BE2C (cell line): ENCODE measurements around the gene PGLYRP4.
"Not testable (repeated sequence)": the region's sequence is repeated elsewhere in the genome, so short reads cannot be mapped to it uniquely, and the experiment has no call there.

Source experiments
- DNase-seq: peaks from one replicate; pipeline ENCODE4 v3.0.0-alpha.2; 2020
- H3K27me3 ChIP-seq: fragments of 250-450 bp; sonication (Bioruptor Pico); 2 replicates; pipeline ENCODE4 v1.5.1; 2020; ENCODE audit warnings: mild to moderate bottlenecking
- H3K36me3 ChIP-seq: fragments of 250-450 bp; sonication (Bioruptor Pico); 2 replicates; pipeline ENCODE4 v1.5.1; 2020; ENCODE audit warnings: mild to moderate bottlenecking
- H3K4me1 ChIP-seq: fragments of 250-450 bp; sonication (Bioruptor Pico); 2 replicates; pipeline ENCODE4 v1.5.1; 2020
- H3K4me3 ChIP-seq: 2 replicates; pipeline ENCODE4 v1.5.1; 2011; ENCODE audit warnings: low read depth, low read length
- H3K9me3 ChIP-seq: fragments of 250-450 bp; sonication (Bioruptor Pico); 2 replicates; pipeline ENCODE4 v1.5.1; 2020
- TF ChIP-seq, protein P1 (sequence below): IDR thresholded peaks from 2 replicates; pipeline ENCODE4 v1.5.1; 2012; ENCODE audit warnings: mild to moderate bottlenecking, low read depth, low read length

PGLYRP4 gene

DNA sequence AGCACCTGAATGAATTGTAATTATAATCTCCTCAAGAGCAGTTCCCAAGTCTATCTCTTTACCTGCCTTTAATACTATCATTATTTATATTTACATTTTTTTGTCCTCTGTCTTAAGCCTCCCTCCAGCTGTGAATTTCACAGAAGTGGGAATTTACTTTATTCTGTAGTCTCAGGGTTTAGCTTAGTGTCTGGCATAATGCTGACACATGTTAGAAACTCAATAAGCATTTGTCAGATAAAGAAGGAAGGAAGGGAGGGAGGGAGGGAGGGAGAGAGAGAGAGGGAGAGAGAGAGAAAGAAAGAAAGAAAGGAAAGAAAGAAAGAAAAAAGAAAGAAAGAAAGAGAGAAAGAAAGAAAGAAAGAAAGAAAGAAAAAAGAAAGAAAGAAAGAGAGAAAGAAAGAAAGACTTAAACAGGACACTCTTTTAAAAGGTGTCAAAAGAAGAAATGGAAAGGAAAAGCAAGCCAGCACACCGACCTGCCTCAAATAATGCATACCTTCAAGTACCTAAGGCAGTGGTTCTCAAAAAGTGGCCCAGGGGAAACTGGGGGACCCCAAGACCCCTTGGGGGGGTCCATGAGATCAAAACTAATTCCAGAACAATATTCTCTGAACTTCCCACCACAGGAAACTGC is 1.8 kb upstream of the PGLYRP4 start:
- no peak for DNase-seq
- TF ChIP-seq, protein P1, sequence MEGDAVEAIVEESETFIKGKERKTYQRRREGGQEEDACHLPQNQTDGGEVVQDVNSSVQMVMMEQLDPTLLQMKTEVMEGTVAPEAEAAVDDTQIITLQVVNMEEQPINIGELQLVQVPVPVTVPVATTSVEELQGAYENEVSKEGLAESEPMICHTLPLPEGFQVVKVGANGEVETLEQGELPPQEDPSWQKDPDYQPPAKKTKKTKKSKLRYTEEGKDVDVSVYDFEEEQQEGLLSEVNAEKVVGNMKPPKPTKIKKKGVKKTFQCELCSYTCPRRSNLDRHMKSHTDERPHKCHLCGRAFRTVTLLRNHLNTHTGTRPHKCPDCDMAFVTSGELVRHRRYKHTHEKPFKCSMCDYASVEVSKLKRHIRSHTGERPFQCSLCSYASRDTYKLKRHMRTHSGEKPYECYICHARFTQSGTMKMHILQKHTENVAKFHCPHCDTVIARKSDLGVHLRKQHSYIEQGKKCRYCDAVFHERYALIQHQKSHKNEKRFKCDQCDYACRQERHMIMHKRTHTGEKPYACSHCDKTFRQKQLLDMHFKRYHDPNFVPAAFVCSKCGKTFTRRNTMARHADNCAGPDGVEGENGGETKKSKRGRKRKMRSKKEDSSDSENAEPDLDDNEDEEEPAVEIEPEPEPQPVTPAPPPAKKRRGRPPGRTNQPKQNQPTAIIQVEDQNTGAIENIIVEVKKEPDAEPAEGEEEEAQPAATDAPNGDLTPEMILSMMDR, result no peak
- no peaks in the 10 kb centered on the region for H3K36me3 ChIP-seq
- H3K4me1 ChIP-seq, result no peaks in the 10 kb centered on the region
- H3K27me3 ChIP-seq, result peaks cover 23% of the 10 kb centered on the region
- no peaks in the 10 kb centered on the region for H3K9me3 ChIP-seq
- H3K4me3 ChIP-seq, result no peak overlapping the region

DNA sequence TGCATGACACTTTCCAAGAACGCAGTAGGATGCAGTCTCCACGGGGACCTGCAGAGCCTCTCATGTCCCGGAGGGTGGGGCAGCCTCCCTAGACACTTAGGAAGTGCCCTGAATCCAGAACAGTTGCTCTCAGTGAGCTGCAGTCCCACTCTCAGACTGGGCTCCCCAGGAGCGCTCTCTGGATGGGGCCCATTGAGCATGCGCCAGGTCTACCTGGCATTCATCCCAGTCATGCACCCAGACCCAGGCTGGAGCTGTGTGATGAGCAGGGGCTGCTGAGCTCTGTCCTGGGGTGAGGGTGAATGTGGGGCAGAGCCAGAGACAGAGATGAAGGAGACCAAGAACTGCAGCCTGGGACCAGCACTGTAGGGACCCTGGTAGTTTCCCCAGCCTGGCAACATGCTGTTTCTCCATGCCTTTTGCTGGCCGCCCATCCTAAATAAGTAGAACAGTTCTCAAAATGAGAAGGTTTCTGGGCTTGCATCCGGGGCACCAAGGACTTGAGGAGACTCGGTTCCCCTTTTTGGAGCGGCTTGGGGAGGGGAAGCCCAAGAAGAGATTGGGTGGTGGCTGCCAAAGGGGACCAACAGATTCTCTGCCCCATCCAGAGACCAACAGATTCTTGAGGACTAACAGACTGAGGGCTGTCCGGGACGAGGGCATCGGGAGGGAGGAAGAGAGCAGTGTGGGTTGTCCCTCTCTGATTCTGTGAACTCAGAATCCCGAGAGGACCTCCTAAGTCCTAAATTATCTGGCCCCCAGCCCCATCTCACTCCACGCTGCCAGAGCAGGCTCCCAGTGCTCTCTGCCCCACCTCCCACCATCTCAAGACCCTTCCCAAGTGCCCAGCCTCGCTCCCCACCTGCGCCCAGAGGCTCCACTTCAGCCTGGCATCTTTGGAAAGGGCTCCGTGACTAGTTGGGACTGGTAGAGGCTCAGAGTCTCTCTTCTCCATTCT is 1.0 kb upstream of the PGLYRP4 start:
- no peaks in the 10 kb centered on the region for H3K4me1 ChIP-seq
- no peaks in the 10 kb centered on the region for H3K36me3 ChIP-seq
- no peaks in the 10 kb centered on the region for H3K9me3 ChIP-seq
- H3K4me3 ChIP-seq, result no peak overlapping the region
- DNase-seq, result peak; percentile 44
- H3K27me3 ChIP-seq, result peaks cover 23% of the 10 kb centered on the region
- TF ChIP-seq, protein P1, result no peak

DNA sequence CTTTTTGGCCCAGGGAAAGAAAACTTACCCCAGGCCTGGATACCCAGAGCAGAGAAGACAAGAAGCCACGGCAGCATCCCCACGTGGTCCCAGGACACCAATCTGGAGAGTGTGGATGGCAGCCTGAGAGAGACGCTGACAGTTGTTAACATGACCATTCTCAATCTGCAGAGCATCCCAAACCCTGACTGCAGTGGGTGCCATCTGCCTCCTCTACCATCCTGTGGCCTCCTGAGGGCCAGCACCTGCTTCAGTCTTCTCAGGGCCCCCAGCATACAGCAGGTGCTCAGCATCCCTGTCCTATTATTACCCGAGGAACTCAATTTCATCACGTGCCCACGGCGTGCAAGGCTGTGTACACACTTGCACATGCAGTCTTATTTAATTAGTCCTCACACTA is 785 bp downstream of the PGLYRP4 start:
- DNase-seq, result no peak
- no peaks in the 10 kb centered on the region for H3K4me1 ChIP-seq
- peaks cover 30% of the 10 kb centered on the region for H3K27me3 ChIP-seq
- H3K9me3 ChIP-seq, result no peaks in the 10 kb centered on the region
- TF ChIP-seq, protein P1, result no peak
- H3K4me3 ChIP-seq, result no peak overlapping the region
- no peaks in the 10 kb centered on the region for H3K36me3 ChIP-seq

DNA sequence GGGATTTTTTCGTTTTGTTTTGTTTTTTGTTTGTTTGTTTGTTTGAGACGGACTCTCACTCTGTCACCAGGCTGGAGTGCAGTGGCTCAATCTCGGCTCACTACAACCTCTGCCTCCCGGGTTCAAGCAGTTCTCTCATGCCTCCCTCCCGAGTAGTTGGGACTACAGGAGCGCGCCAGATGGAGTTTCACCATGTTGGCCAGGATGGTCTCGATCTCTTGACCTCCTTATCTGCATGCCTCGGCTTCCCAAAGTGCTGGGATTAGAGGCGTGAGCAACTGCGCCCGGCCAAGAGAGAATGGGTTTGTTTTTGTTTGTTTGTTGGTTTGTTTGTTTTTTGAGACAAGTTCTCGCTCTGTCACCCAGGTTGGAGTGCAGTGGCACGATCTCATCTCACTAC is 1.6 kb downstream of the PGLYRP4 start:
- H3K9me3 ChIP-seq, DNase-seq, H3K4me3 ChIP-seq, H3K36me3 ChIP-seq, H3K4me1 ChIP-seq: not testable (repeated sequence)
- H3K27me3 ChIP-seq, result peaks cover 33% of the 10 kb centered on the region

DNA sequence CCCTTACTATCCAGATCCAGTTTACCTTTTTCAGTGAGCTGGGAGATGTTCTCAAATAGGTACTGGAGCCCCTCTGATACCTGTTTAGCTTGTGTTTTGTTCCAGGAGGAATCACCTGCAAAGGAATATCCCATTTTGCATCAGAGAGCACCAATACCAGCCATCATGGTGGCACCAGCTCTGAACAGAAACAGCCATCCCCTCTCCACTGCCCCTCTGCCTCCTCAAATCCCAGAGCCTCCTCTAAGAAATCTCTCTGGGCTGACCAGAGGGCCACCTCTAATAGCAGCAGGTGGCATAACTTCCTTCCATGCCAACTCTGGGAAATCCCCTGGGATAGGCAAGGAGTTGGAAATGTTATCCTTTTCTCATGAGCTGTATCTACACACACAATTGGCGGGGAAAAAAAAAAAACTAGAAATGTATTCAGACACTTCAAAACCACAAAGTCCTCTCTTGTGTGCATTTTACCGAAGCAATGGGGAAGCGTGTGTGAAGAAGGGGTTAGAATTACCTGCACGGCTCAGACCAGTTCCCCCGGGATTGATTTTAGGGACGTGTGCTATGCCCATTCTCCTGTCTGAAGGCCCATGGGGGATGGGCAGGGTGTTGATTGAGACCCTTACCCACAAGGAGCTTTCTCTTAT is 2.4 kb downstream of the PGLYRP4 start:
- Histone ChIP-seq H3K27me3 (peaks cover 34% of the 10 kb centered on the region), H3K4me1 (no peaks in the 10 kb centered on the region), H3K4me3 (no peak overlapping the region), H3K9me3 (no peaks in the 10 kb centered on the region), H3K36me3 (no peaks in the 10 kb centered on the region)
- TF ChIP-seq, protein P1, result no peak
- DNase-seq, result no peak

DNA sequence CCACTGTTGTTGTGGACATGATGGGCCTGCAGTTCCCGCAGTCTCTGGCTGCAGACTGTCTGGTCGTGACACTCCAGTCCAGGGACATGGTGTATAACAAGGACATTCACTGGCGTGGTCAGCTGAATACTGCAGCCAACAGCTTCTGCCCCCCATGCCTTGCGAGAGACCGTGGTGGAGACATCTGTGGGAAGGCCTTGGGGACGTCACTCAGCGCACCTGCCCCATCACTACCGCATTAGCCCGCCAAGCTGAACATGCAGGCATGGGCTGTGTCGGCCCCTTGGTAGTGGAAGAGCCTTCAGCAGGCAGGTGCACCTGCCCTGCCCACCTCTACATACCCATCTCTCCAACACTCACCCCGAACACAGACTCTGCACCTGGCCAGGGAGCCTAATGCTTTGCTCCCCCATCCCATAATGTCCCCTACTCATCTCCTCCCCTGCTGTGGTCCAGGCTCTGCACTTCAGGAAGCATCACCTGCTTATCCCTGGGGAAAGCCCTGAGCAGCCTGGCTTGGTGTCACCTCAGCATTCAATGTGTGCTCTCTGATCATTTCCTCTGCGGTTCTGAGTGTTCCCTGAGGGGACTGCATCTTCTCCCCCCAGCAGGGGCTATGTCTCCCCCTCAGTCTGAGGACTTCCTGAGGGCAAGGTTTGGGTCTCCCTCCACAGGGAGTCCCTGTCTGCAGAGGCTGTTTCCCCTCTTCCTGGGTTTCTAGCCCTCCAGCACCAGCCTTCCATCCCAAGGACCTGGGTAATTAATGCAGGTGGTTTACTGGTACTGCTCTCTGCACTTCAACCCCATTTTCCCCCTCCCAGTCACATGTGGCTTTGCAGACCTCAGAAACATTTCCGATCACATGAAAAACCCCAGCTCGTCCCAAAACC is 3.2 kb downstream of the PGLYRP4 start:
- TF ChIP-seq, protein P1, result no peak

More for the DNA sequence above, 3.2 kb downstream of the PGLYRP4 start:
- no peaks in the 10 kb centered on the region for H3K36me3 ChIP-seq
- no peak overlapping the region for H3K4me3 ChIP-seq
- peaks cover 28% of the 10 kb centered on the region for H3K27me3 ChIP-seq
- no peak for DNase-seq
- H3K4me1 ChIP-seq, result no peaks in the 10 kb centered on the region
- H3K9me3 ChIP-seq, result no peaks in the 10 kb centered on the region
